HepG2 (cell line): Measurements from ENCODE around the gene ADAMTS8. TPM values are rescaled to one million over a fixed set of nuclear protein-coding genes. Genes with fewer than 3 reads are reported as not detected.

ENCODE experiments used
- ATAC-seq: fragments of 200-7000 bp; cut with Tn5 transposase; 3 replicates; pipeline ENCODE4 v1.9.1; 2020; ENCODE audit warnings: mild to moderate bottlenecking, moderate library complexity
- BruUV-seq: library from RNA; stranded (reverse); fragments of 400-500 nt; replicated peaks from 2 replicates; lab custom pipeline; 2021; lab: Mats Ljungman, UMichigan
- CTCF ChIA-PET: fragments of 300-600 bp; formaldehyde crosslinking; extraction: SDS; loops from one replicate; lab custom pipeline; 2021; ENCODE audit warnings: low total read pairs, inconsistent platforms, low intra/inter-chr PET ratio; lab: Yijun Ruan, JAX
- POLR2A ChIA-PET: fragments of 350-600 bp; sonication (Branson Sonifier 250); formaldehyde crosslinking; loops from one replicate; lab custom pipeline; 2020; ENCODE audit warnings: antibody characterized with exemption, inconsistent platforms; lab: Yijun Ruan, JAX
- DNase-seq: peaks from one replicate; pipeline ENCODE4 v3.0.0-alpha.2; 2015; ENCODE audit warnings: low spot score
- FAIRE-seq: peaks from 3 replicates; lab custom pipeline; 2011; peaks lifted over from hg19 to GRCh38; lab: Jason Lieb, UNC
- H2AFZ ChIP-seq: one replicate; pipeline ENCODE4 v1.6.1; 2011; ENCODE audit warnings: low read length, inconsistent platforms
- H3K27ac ChIP-seq: fragments of 300-600 bp; 3 replicates; pipeline ENCODE4 v1.8.0; 2011; ENCODE audit warnings: mixed run types, mild to moderate bottlenecking, mixed read lengths, low read length, inconsistent platforms; ENCODE audit not compliant: insufficient read depth; ENCODE audit errors: extremely low read length
- H3K27me3 ChIP-seq, 2 experiments: fragments of 200-600 bp in 1 of 2; 2 replicates in 1 of 2; 3 replicates in 1 of 2; pipeline versions ENCODE4 v1.6.0 to v1.8.0; 2011; ENCODE audit warnings: low read length in 2 of 2, mild to moderate bottlenecking in 2 of 2, moderate library complexity in 2 of 2, inconsistent platforms in 1 of 2; ENCODE audit not compliant: insufficient read depth in 2 of 2, control insufficient read depth in 1 of 2
- H3K36me3 ChIP-seq, 2 experiments: fragments of 200-600 bp in 1 of 2; replicated peaks in 1 of 2; 2 replicates in 1 of 2; 3 replicates in 1 of 2; pipeline versions ENCODE4 v1.5.1 to v1.8.0; 2011; ENCODE audit warnings: low read length in 2 of 2, inconsistent platforms in 1 of 2; ENCODE audit not compliant: insufficient read depth in 2 of 2, control insufficient read depth in 1 of 2
- H3K4me1 ChIP-seq: 2 replicates; pipeline ENCODE4 v1.5.1; 2012; ENCODE audit warnings: low read length, inconsistent platforms; ENCODE audit not compliant: insufficient read depth
- H3K4me2 ChIP-seq: 2 replicates; pipeline ENCODE4 v1.6.0; 2011; ENCODE audit warnings: low read depth, low read length, inconsistent platforms
- H3K4me3 ChIP-seq, 3 experiments: fragments of 200-600 bp in 1 of 3; sonication (generic), shearing (Covaris generic) in 1 of 3; replicated peaks in 1 of 3; 2 replicates each; pipeline ENCODE4 v1.5.1; 2011 to 2016; ENCODE audit warnings: low read length in 3 of 3, inconsistent platforms in 2 of 3, low read depth in 2 of 3, mild to moderate bottlenecking in 2 of 3, control low read depth in 1 of 3, mixed read lengths in 1 of 3; ENCODE audit not compliant: insufficient read depth in 1 of 3
- H3K79me2 ChIP-seq: one replicate; pipeline ENCODE4 v1.6.1; 2011; ENCODE audit warnings: low read length, inconsistent platforms; ENCODE audit not compliant: insufficient read depth
- H3K9ac ChIP-seq: 2 replicates; pipeline ENCODE4 v1.6.0; 2011; ENCODE audit warnings: mild to moderate bottlenecking, low read depth, low read length, inconsistent platforms; ENCODE audit not compliant: insufficient read depth
- H3K9me3 ChIP-seq: 2 replicates; pipeline ENCODE4 v1.5.1; 2012; ENCODE audit warnings: mild to moderate bottlenecking, low read length
- H4K20me1 ChIP-seq: 2 replicates; pipeline ENCODE4 v1.6.0; 2011; ENCODE audit warnings: inconsistent platforms, mild to moderate bottlenecking, low read length, moderate library complexity; ENCODE audit not compliant: insufficient read depth
- HMGXB3 ChIP-seq: sonication (generic); formaldehyde crosslinking; IDR thresholded peaks from 2 replicates; pipeline ENCODE4 v1.4.0; 2020; ENCODE audit warnings: missing genetic modification reagents, borderline replicate concordance
- MAZ ChIP-seq, 2 experiments: sonication (generic) in 1 of 2; formaldehyde crosslinking in 1 of 2; IDR thresholded peaks; 2 replicates each; pipeline versions ENCODE4 v1.5.0 to v1.6.1; 2012 to 2020; ENCODE audit warnings: low read depth in 2 of 2, mild to moderate bottlenecking in 2 of 2, borderline replicate concordance in 1 of 2, improper control_type of control experiment in 1 of 2, low read length in 1 of 2, missing genetic modification reagents in 1 of 2, moderate library complexity in 1 of 2
- SOX5 ChIP-seq: IDR thresholded peaks from 2 replicates; pipeline ENCODE4 v1.6.1; 2016; ENCODE audit warnings: borderline replicate concordance
- ZNF530 ChIP-seq: sonication (generic); formaldehyde crosslinking; IDR thresholded peaks from 2 replicates; pipeline ENCODE4 v1.5.0; 2020; ENCODE audit warnings: low read depth, mild to moderate bottlenecking, missing genetic modification reagents
- WGBS: methylation state at CpG from one replicate; pipeline ENCODE4 v1.1.6; 2017; ENCODE audit warnings: low lambda C conversion rate; 5-methylcytosine and 5-hydroxymethylcytosine counted together
- in situ Hi-C: cut with HindIII; loops from 2 replicates; pipeline ENCODE4 v1.10.0; 2017; ENCODE audit warnings: low pct_unique_long_range_greater_than_20kb; ENCODE audit not compliant: extremely low pct_ligation_motif_present
- intact Hi-C: fragments of 100-400 bp; cut with micrococcal nuclease; formaldehyde crosslinking; loops from one replicate; pipeline ENCODE4 v1.10.0; 2022; ENCODE audit not compliant: unreplicated experiment
- polyA plus RNA-seq, 8 experiments: library from polyadenylated mRNA; depleted of rRNA in 3 of 8; stranded (reverse) in 7 of 8; unstranded in 1 of 8; fragments of >200 nt; fragmentation: Illumina TruSeq in 4 of 8; extraction: Trizol in 4 of 8; gene quantifications; 2 replicates each; pipeline versions ENCODE4 v1.2.1 to v1.2.3, GENCODE V29; 2011 to 2016; ENCODE audit warnings: low read depth in 4 of 8, missing spikeins in 1 of 8, mixed read lengths in 1 of 8; ENCODE audit not compliant: insufficient read depth in 1 of 8
- total RNA-seq, 5 experiments: library from RNA; depleted of rRNA; stranded (reverse); fragments of >200 nt; fragmentation: Illumina TruSeq; extraction: Trizol; gene quantifications; 2 replicates each; pipeline ENCODE4 v1.2.3, GENCODE V29; 2016; ENCODE audit warnings: low read depth in 1 of 5

The ADAMTS8 gene
- total and polyA plus RNA-seq, 2 of the 13 experiments (the other 11 are each of a cell fraction or from before 2014, with no cell fraction given) = not detected

GRCh38 chr11:130469181-130469580 is 40.8 kb upstream of the ADAMTS8 start:
- intact Hi-C loops (no loop called here), in situ Hi-C loops (no loop called here)
- Histone ChIP-seq H3K79me2 (no peaks in the 10 kb centered on the region), H3K4me3 (no peak overlapping the region), H4K20me1 (no peaks in the 10 kb centered on the region), H3K4me2 (no peak overlapping the region), H3K27me3 (peaks cover 4 to 33% of the 10 kb centered on the region in 2 experiments; a peak in 4 of 5 replicates), H3K9ac (no peak overlapping the region), H3K27ac (no peak overlapping the region), H3K36me3 (no peaks in the 10 kb centered on the region), H3K4me1 (no peaks in the 10 kb centered on the region), H2AFZ (no peak overlapping the region), H3K9me3 (no peaks in the 10 kb centered on the region)
- ChIA-PET CTCF (no interaction called here), POLR2A (no interaction called here)
- FAIRE-seq (no peak), DNase-seq (no peak), ATAC-seq (no peak)
- WGBS = 100% methylated on average over 1 of the region's 6 CpGs
- TF ChIP-seq HMGXB3 (CRISPR knock-in tag) = no peak
- TF ChIP-seq MAZ (IDR thresholded peaks at IDR 0.05; ENCODE audit: borderline replicate concordance, low read depth, low read length) = no peak
- TF ChIP-seq MAZ (CRISPR knock-in tag; IDR thresholded peaks at IDR 0.05; ENCODE audit: low read depth) = no peak
- TF ChIP-seq ZNF530 (CRISPR knock-in tag) = no peak
- no peak for TF ChIP-seq SOX5 (CRISPR knock-in tag)
- BruUV-seq = no TSS peak
